HepG2 (cell line): ENCODE results near the gene STEAP1. TPM values are rescaled to one million over a fixed set of nuclear protein-coding genes. Genes with fewer than 3 reads are reported as not detected.

ENCODE experiments used
- AGO2 ChIP-seq: fragments of 200-400 bp; formaldehyde crosslinking; optimal IDR thresholded peaks from 2 replicates; pipeline ENCODE3; 2017; ENCODE audit warnings: mild to moderate bottlenecking, low read depth, low read length, moderate library complexity
- DMTF1 ChIP-seq: sonication (generic); formaldehyde crosslinking; IDR thresholded peaks from 2 replicates; pipeline ENCODE4 v1.4.0; 2020; ENCODE audit warnings: mild to moderate bottlenecking, missing genetic modification reagents
- GTF3A ChIP-seq: sonication (generic); formaldehyde crosslinking; conservative IDR thresholded peaks from 2 replicates; pipeline ENCODE4 v1.4.0; 2020; ENCODE audit warnings: mild to moderate bottlenecking, missing genetic modification reagents
- HNRNPH1 ChIP-seq: fragments of 200-400 bp; formaldehyde crosslinking; optimal IDR thresholded peaks from 2 replicates; pipeline ENCODE3; 2017; ENCODE audit warnings: mild to moderate bottlenecking, low read depth, low read length
- IRF2 ChIP-seq: IDR thresholded peaks from 2 replicates; pipeline ENCODE4 v1.6.1; 2018; ENCODE audit warnings: missing genetic modification reagents, missing compliant biosample characterization
- NFE2 ChIP-seq: sonication (generic); formaldehyde crosslinking; IDR thresholded peaks from 2 replicates; pipeline ENCODE4 v1.4.0; 2020; ENCODE audit warnings: missing genetic modification reagents
- NONO ChIP-seq, 2 experiments: fragments of 450-650 bp in 1 of 2; sonication (generic) in 1 of 2; formaldehyde crosslinking in 1 of 2; IDR thresholded peaks in 1 of 2; conservative IDR thresholded peaks in 1 of 2; 2 replicates each; pipeline versions ENCODE4 v1.6.1 to v1.8.0; 2017 to 2022; ENCODE audit warnings: mild to moderate bottlenecking in 1 of 2, missing genetic modification reagents in 1 of 2, moderate library complexity in 1 of 2
- SATB2 ChIP-seq: sonication (generic); formaldehyde crosslinking; IDR thresholded peaks from 2 replicates; pipeline ENCODE4 v1.5.0; 2020; ENCODE audit warnings: missing genetic modification reagents
- SIX4 ChIP-seq: sonication (generic); formaldehyde crosslinking; IDR thresholded peaks from 2 replicates; pipeline ENCODE4 v1.4.0; 2020; ENCODE audit warnings: missing genetic modification reagents
- SMC3 ChIP-seq: IDR thresholded peaks from 2 replicates; pipeline ENCODE4 v1.6.1; 2011; ENCODE audit warnings: low read length, improper control_type of control experiment
- SOX5 ChIP-seq: IDR thresholded peaks from 2 replicates; pipeline ENCODE4 v1.6.1; 2016; ENCODE audit warnings: borderline replicate concordance
- SPEN ChIP-seq: sonication (generic); formaldehyde crosslinking; IDR thresholded peaks from 2 replicates; pipeline ENCODE4 v1.5.1; 2020; ENCODE audit warnings: low read depth, mild to moderate bottlenecking, missing genetic modification reagents
- STAG1 ChIP-seq: sonication (generic); formaldehyde crosslinking; IDR thresholded peaks from 2 replicates; pipeline ENCODE4 v1.4.0; 2020; ENCODE audit warnings: missing genetic modification reagents
- WIZ ChIP-seq: sonication (generic); formaldehyde crosslinking; IDR thresholded peaks from 2 replicates; pipeline ENCODE4 v1.5.1; 2020; ENCODE audit warnings: mild to moderate bottlenecking, missing genetic modification reagents
- ZBTB49 ChIP-seq: sonication (generic); formaldehyde crosslinking; IDR thresholded peaks from 2 replicates; pipeline ENCODE4 v1.4.0; 2020; ENCODE audit warnings: missing genetic modification reagents, borderline replicate concordance
- ZNF101 ChIP-seq: sonication (generic); formaldehyde crosslinking; IDR thresholded peaks from 2 replicates; pipeline ENCODE4 v1.4.0; 2020; ENCODE audit warnings: mild to moderate bottlenecking, low read depth, missing genetic modification reagents, borderline replicate concordance
- ZNF362 ChIP-seq: sonication (generic); formaldehyde crosslinking; IDR thresholded peaks from 2 replicates; pipeline ENCODE4 v1.4.0; 2020; ENCODE audit warnings: missing genetic modification reagents, mild to moderate bottlenecking, borderline replicate concordance
- polyA plus RNA-seq, 8 experiments: library from polyadenylated mRNA; depleted of rRNA in 3 of 8; stranded (reverse) in 7 of 8; unstranded in 1 of 8; fragments of >200 nt; fragmentation: Illumina TruSeq in 4 of 8; extraction: Trizol in 4 of 8; gene quantifications; 2 replicates each; pipeline versions ENCODE4 v1.2.1 to v1.2.3, GENCODE V29; 2011 to 2016; ENCODE audit warnings: low read depth in 4 of 8, missing spikeins in 1 of 8, mixed read lengths in 1 of 8; ENCODE audit not compliant: insufficient read depth in 1 of 8
- total RNA-seq, 5 experiments: library from RNA; depleted of rRNA; stranded (reverse); fragments of >200 nt; fragmentation: Illumina TruSeq; extraction: Trizol; gene quantifications; 2 replicates each; pipeline ENCODE4 v1.2.3, GENCODE V29; 2016; ENCODE audit warnings: low read depth in 1 of 5

STEAP1 gene
- total and polyA plus RNA-seq, 2 of the 13 experiments (the other 11 are each of a cell fraction or from before 2014, with no cell fraction given), result 23.2 to 24.2 TPM

DNA sequence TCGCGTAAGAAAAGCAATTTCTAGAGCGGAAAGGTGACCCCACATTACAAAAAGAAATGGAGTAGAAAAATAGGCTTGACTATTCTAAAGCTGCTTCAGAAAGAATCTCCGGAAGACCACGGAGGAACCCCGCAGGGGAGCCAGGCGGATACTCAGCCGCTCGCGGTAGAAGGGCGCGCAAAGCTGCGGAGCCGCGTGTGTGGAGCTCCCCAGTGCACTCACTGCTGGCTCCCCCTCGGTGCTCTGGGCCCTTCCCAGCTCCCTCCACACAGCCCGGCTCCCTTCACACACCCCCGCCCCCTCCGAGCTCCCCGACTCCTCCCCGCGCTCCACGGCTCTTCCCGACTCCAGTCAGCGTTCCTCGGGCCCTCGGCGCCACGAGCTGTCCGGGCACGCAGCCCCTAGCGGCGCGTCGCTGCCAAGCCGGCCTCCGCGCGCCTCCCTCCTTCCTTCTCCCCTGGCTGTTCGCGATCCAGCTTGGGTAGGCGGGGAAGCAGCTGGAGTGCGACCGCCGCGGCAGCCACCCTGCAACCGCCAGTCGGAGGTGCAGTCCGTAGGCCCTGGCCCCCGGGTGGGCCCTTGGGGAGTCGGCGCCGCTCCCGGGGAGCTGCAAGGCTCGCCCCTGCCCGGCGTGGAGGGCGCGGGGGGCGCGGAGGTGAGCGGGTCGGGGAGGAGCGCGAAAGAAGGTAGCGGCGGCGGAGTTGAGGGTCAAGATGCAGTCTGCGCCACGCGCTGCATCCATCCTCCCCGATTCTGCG is 57.3 kb downstream of the STEAP1 start, which contains the start of gene STEAP2 (continued):
- TF ChIP-seq SOX5 (CRISPR knock-in tag) (no peak), AGO2 (no peak), SATB2 (CRISPR knock-in tag) (no peak), HNRNPH1 (no peak), SPEN (CRISPR knock-in tag) (peak; percentile 64), SIX4 (CRISPR knock-in tag) (no peak), SMC3 (no peak; the same call in 1 of the 2 replicates), DMTF1 (CRISPR knock-in tag) (no peak), ZBTB49 (CRISPR knock-in tag) (no peak), NONO (IDR thresholded peaks at IDR 0.05) (no peak), NONO (CRISPR knock-in tag; conservative IDR thresholded peaks at IDR 0.05) (peak; percentile 96), GTF3A (peak; percentile 94), STAG1 (CRISPR knock-in tag) (peak; percentile 67), ZNF101 (no peak), IRF2 (peak; percentile 74), WIZ (no peak; the same call in 1 of the 2 replicates), ZNF362 (CRISPR knock-in tag) (peak; percentile 57), NFE2 (CRISPR knock-in tag) (no peak)
